GM19397 (cell line): ENCODE data around the gene INO80.
"Not testable (repeated sequence)": the region's sequence is repeated elsewhere in the genome, so short reads cannot be mapped to it uniquely, and the experiment has no call there.

ENCODE experiments used
- ATAC-seq: cut with Tn5 transposase; IDR thresholded peaks from one replicate; pipeline ENCODE4 v1.9.1; 2021; ENCODE audit warnings: mild to moderate bottlenecking, moderate library complexity; ENCODE audit not compliant: unreplicated experiment

Gene INO80

GRCh38 chr15:41122849-41123248, 6.8 kb upstream of the INO80 start:
- ATAC-seq = no peak

DNA sequence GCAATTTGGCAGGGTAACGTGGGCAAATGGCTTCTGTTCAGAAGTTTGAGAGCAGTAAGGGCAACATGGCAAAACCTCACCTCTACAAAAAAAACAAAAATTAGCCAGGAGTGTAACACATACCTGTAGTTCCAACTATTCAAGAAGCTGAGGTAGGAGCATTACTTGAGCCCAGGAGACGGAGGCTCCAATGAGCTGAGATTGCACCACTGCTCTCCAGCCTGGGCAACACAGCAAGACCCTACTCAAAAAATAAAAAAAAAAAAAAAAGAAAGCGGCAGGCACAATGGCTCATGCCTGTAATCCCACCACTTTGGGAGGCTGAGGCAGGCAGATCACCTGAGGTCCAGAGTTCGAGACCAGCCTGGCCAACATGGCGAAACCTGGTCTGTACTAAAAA, 5.9 kb upstream of the INO80 start:
- no peak for ATAC-seq

DNA sequence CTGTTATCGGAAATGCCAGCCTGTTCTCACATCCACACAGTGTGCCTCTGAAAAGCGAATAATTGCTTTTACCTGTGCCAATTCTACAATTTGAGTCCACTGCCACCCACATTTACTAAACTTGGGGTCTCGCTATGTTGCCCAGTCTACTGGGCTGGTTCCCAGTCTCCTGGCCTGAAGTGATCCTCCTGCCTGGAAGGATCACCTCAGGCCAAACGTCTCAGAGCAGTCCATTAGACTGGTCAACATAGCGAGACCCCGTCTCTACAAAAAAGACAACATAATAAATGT, 827 bp upstream of the INO80 start:
- ATAC-seq = no peak

DNA sequence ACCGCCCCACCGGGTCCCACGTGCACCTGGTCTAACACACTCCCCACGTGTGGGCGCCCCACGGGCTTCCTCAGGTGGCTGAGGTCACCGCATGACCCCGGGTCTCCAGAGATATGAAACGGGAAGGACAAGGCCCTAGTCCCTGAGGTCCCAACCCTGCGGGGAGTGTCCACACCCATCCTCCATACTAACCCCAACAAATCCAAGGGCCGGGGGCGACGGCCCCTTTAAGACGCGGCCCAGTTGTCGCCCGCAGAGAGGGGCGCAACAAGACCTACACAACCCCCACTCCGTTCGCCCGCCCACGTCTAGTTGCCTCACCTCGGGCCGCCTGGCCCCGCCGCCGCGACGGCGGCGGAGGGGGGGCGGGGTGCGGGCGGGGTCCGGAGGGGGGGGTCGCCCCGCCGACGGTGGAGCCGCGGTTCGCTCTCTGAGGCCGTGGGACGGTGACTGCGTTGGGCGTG, 396 bp downstream of the INO80 start:
- ATAC-seq = peak; percentile 54

DNA sequence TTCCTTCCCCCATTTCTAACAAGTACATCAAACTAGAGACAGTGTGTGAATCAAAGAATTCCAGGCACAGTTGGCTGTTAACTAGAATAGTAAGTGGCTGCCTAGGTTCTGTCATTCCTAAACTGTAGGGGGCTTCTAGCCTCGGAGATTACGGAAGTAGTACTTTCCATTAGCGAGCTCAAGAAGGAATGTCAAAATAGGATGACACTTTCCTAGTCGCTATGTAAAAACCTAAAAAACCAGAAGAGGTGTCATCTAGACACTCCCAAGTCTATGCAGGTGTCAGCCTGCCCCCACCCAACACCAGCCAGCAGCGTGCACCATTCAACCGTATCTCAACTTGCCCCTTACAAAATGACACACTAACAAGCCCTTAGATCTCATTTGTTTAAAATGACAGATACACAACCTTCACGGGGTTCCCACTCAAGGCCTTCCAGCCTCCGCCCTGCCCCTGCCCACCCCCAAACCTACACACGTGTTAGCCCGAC, 874 bp downstream of the INO80 start:
- no peak for ATAC-seq

DNA sequence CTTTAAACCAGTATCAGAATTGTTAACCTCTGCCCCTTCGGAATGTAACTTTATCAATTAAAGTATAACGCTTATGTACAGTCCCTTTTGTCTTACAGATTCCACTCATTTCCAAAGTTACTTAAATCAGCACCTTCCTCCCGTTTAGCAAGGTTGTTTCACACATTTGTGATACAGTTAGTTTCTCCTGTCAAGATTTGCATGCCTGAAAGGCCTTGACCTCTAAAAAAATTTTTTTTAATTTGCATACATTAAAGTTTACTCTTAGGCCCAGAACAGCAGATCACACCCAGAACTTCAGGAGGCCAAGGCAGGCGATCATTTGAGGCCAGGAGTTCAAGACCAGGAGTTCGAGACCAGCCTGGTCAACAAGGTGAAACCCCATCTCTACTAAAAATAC, 9.1 kb downstream of the INO80 start:
- no peak for ATAC-seq

GRCh38 chr15:41105348-41106334, 10.4 kb downstream of the INO80 start:
- ATAC-seq = no peak

DNA sequence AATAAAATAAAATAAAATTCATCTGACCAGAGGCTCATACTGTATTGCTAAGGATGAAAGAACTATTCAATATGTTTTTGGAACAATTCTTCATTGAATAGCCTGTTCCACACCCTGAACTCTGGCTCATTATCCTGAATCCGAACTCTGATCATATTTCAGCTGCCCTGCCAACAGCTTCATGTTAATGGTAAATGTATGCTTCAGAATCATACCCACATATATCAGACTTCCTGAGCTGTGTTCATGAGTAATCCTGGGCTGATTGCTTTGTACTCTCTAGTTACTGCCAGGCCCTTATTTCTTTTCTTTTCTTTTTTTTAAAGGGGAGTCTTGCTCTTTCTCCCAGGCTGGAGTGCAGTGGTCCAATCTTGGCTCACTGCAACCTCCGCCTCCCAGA, 11.8 kb downstream of the INO80 start:
- no peak for ATAC-seq

- no peak for ATAC-seq
Measured at GRCh38 chr15:41102854-41103253, 13.2 kb downstream of the INO80 start.

DNA sequence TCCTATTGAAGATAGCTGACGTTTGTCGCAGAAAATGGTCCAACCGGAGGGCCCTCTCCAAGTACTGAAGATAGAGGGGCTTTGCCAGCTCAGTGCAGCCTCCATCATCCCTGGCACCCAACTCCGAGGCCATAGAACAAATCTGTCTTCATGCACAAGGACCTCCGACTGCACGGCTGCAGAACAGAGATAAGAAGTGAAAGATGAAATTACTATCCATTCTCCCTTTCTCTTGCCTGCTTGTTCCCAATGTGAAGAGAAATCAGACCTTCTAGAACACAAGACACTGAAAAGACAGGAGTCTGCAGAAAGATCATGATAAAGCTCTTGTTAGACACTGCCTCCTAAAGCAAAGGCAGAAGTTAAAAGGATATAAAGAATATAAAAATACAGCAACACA, 19.9 kb downstream of the INO80 start:
- ATAC-seq = no peak

DNA sequence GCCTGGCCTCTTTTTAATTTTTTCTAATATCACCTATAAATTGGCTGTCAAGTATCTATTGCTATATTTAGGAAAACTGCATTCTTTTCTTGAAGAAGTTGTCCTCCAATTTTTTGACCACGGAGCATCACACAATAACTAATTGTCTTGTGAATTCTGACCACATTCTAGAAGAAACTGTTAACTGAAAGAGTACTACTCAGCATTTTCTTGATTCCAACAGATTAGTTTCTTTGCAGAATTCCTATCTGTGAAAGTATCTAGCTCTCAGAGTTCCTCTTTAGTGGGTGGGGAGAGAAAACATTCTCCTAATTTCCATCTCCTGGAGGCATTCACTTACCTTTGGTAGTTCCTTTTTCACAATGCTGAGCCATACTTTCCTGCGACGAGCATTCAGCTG, 31.1 kb downstream of the INO80 start:
- ATAC-seq = no peak

DNA sequence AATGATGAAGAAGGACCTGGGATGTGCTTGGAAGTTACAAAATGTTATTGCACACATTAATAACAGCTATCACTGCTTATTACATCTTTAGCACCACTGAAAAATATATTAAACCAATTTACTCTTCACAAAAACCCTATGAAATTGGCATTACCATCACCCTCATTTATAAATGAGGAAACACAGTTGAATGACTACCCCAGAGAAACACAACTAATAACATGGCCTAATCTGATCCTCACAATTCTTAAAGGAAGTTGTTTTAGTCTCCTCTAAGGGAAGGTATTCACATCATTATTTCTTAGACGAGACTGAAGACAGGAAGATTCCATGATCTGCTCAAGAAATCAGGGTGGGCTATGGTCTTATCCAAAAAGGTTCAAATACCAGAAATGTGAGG, 35.9 kb downstream of the INO80 start:
- no peak for ATAC-seq

DNA sequence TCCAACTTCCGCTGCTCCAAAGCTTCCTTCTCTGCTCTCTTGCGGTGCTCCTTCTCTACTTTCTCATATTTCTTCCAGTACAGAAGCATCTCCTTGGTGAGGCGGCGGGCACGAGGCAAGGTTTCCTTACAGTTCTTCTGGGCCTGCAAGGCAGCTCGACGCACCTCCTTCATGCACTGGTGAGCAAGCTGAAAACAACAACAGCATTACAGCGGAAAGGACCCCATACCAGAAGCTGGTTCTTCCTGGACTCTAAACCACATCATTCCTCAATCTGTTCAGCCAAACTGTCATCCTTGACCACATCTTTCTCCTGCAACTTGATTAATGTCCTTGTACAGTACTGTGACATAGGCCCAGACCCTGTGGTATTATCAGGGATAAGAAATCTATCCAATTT, 36.4 kb downstream of the INO80 start:
- ATAC-seq = no peak

DNA sequence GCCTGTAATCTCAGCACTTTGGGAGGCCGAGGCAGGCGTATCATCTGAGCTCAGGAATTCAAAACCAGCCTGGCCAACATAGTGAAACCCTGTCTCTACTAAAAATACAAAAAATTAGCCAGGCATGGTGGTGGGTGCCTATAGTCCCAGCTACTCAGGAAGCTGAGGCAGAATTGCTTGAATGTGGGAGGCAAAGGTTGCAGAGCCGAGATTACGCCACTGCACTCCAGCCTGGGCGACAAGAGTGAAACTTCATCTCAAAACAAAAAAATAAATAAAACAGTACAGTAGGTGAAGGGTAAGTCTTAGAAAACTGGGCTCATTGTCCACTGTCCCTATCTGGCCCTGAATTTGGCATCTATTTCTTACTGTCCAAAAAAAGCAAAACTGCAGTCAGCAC, 37.2 kb downstream of the INO80 start:
- not testable (repeated sequence) for ATAC-seq

DNA sequence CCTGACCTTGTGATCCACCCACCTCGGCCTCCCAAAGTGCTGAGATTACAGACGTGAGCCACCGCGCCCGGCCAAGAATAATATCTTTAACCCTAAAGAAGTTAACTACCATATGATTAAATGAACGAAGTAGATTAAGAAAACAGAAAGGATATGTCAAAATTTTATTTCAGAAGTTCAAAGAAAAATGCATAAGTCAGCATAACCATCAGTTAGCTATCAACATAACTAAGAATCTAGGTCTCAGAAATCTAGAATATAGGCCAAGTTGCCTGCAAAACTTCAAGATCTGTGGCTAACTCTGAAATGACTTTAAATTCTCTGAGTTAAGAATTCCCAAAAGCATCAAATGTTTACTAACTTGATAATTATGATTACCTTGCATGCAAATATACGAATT, 38.0 kb downstream of the INO80 start:
- no peak for ATAC-seq

- no peak for ATAC-seq
Measured at GRCh38 chr15:41073028-41073427, 43.1 kb downstream of the INO80 start.

DNA sequence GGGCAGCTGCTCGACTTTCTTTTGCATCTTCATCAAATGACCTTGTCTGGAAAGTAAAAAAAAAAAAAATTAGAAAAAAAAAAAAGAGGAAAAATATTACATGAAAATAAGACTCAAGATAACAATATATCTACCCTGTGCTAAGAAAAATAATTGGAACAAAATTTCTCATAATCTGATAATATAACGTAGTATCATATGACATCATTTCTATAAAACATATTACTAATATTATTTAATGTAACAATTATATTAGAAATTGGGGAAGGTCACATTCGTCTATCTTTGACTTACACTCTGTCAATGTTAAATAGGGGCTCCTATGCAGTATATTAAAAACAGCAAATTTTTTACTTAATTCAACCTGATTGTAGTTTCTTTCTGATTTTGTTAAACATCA, 44.1 kb downstream of the INO80 start:
- ATAC-seq = no peak

- ATAC-seq = no peak
Measured at GRCh38 chr15:41066516-41066915, 49.6 kb downstream of the INO80 start.

DNA sequence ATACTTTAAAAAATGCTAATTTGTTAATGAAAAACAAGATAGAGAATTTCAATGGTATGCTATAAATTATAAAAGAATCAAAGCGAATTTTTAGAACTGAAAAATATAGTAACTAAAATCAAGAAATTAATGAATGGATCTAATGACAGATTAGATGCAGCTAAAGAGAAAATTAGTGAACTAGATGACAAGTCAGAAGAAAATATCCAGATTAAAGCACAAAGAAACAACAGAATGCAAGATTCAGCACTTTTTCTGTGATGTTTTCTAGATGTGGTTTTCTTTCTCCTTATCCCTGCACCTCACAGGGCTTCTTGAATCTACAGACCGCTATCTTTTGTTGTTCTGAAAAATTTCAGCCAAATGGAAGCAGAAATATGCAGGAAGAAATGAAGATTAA, 54.4 kb downstream of the INO80 start:
- ATAC-seq = no peak

DNA sequence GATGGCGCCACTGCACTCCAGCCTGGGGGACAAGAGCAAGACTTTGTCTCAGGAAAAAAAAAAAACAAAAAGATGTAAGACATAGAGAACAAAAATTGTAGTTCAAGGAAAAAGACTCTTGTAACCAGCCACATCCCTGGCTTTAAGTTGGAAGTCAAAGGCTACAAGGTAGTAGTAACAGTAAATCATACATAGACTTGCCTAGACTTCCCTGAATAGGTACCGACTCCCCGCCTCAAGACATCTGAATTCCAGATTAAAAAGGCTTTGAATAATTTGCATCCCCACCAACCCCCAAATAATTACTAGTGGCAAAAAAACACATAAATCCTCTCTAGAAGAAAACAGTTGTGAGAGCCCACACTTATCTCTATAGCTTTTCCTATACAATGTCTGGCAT, 55.6 kb downstream of the INO80 start:
- ATAC-seq = no peak

DNA sequence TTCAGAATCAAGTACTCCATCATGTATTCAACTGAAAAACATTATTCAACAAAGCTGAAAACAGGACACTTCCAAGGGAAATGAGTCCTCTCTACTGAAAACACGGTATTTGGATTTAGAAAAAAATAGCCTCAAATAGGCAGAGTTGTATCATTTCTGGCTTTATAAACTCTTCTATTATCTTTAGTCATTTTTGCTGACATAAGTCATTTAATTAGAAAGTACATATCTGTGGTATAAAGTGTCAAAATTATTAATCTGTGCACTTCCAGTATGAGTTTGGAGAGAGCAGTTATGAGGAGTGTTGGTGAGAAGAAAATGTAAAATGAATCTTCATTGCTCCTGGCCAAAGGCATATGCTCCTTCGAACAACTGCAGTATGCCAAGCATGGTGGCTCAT, 59.3 kb downstream of the INO80 start:
- no peak for ATAC-seq

DNA sequence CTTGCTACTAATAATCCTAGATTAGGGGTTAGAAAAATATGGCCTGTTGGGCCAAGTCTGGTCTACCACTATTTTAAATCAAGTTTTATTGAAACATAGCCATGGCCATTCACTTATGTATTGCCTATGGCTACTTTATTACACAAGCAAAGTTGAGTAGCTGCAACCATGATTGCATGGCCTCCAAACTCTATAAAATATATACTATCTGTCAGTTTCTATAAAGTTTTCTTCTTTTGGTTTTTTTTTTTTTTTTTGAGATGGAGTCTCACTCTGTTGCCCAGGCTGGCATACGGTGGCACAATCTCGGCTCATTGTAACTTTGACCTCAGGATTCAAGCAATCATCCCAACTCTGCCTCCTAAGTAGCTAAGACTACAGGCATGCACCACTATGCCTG, 60.4 kb downstream of the INO80 start:
- no peak for ATAC-seq

DNA sequence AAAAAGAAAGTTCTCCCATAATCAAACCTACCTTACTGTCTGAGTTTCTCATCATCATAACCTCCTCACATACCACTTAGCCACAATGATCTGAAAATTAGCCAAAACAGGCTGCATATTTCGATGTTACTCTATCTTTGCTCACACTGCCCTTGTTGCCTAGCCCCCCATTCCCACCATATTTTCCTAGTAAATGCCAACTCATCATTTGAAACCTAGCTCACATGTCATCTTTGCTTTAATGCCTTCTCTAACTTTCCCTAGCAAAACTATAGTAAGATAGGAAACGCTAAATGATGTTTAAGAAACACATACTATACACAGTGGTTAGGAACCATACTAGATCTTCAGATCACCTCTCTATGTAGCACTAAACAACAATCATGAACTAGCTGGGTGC, 64.9 kb downstream of the INO80 start:
- ATAC-seq = no peak
